Hindlimb muscle (tissue), 1 donor: ENCODE results near the gene PTPRN2. TPM values are rescaled to one million over a fixed set of nuclear protein-coding genes. Genes with fewer than 3 reads are reported as not detected.
"Not testable (repeated sequence)": the region's sequence is repeated elsewhere in the genome, so short reads cannot be mapped to it uniquely, and the experiment has no call there.

Experiments
- DNase-seq: peaks from one replicate; pipeline ENCODE4 v3.0.0-alpha.2; 2013
- polyA plus RNA-seq: library from polyadenylated mRNA; unstranded; fragments of 120-200 nt; gene quantifications from one replicate; pipeline ENCODE4 v1.2.1, GENCODE V29; 2013; ENCODE audit not compliant: insufficient read length

PTPRN2 gene
- polyA plus RNA-seq, 1 donor = 2.0 TPM

DNA sequence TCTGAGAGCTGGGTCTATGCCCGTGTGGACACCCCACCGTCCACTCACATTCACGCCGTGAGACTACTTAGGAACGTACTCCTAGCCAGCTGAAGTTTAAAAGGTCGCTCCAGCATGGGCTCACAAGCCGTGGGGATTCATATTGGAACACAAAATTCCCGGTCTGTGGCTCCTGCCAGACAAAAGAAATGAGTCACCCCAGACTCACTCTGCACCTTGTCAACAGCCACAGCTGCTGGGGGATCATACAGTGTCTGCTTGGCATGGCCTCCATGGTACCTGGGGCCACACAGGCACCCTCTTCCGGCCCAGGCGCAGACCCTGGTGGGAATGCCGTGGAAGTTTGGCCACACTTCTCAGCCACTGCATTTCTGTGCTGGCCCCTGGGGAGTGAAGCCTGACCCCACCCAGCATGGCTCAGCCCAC is 1022.4 kb downstream of the PTPRN2 start:
- no peak for DNase-seq

GRCh38 chr7:157564517-157565177 is 1023.0 kb downstream of the PTPRN2 start:
- DNase-seq = no peak

DNA sequence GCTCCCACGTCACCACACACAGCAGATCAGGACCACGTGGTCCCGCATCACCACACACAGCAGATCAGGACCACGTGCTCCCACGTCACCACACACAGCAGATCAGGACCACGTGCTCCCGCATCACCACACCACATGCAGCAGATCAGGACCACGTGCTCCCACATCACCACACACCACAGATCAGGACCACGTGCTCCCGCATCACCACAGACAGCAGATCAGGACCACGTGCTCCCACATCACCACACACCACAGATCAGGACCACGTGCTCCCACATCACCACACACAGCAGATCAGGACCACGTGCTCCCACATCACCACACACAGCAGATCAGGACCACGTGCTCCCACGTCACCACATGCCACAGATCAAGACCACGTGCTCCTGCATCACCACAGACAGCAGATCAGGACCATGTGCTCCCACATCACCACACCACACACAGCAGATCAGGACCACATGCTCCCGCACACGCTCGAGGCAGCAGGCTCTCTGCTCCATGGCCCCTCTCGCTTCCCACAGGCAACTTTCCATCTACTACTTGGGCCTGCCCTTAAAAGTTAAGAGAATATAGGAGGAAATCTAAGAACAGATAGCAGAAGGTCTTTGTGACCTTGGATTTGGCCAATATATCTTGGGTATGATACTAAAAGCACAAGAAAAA is 1024.0 kb downstream of the PTPRN2 start:
- not testable (repeated sequence) for DNase-seq

DNA sequence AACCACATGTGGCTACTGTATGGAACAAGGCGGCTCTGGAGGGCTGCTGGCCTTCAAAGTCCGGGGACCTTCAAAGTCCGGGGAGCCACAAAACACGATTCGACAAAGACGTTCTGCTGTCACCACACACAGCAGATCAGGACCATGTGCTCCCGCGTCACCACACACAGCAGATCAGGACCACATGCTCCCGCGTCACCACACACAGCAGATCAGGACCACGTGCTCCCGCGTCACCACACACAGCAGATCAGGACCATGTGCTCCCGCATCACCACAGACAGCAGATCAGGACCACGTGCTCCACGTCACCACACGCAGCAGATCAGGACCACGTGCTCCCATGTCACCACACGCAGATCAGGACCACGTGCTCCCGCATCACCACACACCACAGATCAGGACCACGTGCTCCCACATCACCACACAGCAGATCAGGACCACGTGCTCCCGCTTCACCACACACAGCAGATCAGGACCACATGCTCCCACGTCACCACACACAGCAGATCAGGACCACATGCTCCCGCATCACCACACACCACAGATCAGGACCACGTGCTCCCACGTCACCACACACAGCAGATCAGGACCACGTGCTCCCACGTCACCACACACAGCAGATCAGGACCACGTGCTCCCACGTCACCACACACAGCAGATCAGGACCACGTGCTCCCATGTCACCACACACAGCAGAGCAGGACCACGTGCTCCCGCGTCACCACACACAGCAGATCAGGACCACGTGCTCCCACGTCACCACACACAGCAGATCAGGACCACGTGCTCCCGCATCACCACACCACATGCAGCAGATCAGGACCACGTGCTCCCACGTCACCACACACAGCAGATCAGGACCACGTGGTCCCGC is 1024.9 kb downstream of the PTPRN2 start:
- not testable (repeated sequence) for DNase-seq

DNA sequence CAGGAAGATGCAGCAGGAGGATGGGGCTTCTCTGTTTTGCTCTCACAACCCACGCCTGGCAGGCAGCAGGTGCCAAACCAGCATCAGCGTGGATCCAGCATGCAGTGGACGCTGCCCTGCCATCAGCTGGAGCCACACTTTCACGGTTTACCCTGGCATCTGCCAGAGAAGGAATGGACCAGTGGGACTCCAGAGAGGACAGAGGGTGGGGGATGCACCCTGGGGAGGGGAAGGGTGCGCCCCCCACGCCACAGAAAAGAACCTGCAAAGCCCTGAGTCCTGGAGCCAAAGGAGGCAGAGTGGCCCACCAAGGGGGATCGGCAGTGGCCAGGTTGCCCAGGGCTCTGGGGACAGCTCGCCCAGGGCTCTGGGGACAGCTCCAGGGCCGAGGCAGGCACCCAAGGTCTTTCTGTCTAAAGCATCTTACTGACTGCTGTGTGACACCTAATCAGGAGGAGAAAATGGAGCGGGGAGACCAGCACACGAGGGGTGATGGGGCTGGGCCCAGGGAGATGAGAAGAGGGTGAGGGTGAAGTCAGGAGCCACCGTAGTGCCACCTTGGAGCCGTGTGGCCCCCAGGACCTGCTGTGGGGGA is 1025.7 kb downstream of the PTPRN2 start:
- no peak for DNase-seq

- no peak for DNase-seq
Observed at GRCh38 chr7:157561523-157561785, 1026.2 kb downstream of the PTPRN2 start.

DNA sequence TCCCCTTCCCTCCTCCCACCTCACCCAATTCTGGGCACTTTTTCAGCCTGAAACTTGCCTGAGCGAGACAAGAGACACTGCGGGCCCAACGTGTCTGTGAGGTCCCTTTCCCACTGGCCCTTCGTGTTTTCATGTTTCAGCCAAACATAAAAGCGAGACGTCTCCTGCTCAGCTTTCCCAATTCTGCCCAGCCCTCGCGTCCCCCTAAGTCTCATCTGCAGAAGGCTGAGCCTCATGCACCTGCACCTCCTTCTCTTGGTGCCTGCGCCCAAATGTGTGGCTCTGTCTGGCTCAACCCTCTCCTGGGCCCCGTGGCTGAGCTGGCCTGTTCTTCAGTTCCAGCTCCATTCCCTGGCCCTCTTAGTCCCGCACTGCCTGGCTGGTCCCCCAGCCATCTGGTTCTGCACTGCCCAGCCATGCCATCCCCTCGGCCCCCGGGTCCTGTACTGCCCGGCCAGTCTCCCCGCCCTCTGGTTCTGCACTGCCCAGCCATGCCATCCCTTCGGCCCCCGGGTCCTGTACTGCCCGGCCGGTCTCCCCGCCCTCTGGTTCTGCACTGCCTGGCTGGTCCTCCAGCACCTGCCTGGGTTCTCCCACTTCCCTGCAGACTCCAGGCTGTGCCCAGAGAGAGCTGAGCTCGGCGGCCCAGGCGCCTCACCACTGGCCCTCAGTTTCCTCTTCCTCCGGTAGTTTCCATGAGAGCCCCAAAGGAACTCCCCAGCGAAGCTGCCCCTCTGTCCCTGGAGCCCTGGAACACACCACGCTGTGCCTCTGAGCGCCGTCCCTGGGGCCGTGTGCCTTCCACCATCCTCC is 1026.7 kb downstream of the PTPRN2 start:
- no peak for DNase-seq

DNA sequence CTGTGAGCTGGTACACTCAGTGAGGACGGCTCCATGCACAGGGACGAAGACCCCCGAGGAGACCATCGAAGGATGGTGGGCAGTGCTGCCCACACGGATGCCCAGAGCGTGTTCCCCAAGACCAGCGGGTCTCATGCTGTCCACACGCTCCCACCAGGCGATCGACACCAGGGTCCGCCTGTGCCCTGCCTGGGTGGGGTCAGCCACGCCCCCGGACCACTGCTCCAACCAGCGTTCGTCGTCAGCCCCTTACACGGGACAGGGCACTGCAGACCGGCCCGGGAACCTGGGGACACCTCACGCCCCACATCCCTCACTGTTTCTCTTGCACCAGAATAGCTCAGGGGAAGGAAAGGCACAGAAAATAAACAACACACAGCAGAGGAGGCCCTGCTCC is 1027.4 kb downstream of the PTPRN2 start:
- DNase-seq = no peak

GRCh38 chr7:157559596-157560257 is 1027.9 kb downstream of the PTPRN2 start:
- DNase-seq = no peak

DNA sequence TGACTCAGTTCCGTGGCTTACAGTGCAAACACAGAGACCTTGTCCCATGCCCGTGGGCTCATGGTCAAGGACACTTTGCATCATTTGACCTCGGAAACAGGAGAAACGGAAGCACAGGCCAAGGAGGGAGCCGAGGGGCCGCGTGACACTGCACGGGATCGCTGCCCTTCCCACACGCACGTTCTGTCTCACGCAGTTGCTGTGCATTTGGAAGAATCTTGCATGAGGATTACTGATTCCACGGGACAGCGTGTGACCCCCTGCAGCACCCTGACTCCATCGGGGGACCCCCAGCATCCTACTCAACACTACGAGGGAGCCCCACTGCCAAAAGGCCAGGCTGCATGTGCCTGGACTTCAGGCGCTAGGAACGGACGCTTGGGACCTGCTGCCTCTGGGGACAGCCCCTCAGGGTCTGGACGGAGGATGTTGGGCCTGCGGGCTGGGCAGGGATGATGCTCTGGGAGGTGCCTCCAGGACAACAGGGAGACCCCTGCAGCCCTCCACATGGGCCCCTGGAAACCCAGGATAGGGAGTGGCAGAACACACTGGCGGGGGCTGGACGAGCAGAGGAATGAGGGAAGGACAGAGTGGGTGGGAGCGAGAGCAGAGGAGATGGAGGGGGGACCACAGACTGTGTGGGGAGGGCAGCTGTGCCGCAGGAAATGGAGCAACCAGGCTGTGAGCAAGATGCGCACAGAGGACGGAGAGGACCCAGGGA is 1028.6 kb downstream of the PTPRN2 start:
- no peak for DNase-seq

DNA sequence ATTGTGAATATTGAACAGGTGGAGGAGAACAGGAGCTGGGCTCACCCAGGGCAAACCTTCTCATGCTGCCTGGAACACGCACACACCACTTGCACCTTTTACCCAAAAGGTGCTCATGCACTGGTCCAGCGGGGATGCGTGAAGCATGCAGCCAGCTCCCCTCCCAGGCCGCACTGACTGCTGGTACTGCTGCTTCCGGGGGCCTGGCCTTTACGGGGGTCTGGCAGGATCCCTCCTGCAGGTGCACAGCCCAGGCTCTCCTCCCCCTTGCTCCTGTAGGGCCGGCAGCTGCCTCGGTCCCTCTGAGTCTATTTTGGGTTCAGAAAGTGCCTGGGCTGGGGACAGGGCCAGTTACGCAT is 1029.1 kb downstream of the PTPRN2 start:
- DNase-seq = no peak

- DNase-seq = no peak
Observed at GRCh38 chr7:157558061-157558460, 1029.6 kb downstream of the PTPRN2 start.

DNA sequence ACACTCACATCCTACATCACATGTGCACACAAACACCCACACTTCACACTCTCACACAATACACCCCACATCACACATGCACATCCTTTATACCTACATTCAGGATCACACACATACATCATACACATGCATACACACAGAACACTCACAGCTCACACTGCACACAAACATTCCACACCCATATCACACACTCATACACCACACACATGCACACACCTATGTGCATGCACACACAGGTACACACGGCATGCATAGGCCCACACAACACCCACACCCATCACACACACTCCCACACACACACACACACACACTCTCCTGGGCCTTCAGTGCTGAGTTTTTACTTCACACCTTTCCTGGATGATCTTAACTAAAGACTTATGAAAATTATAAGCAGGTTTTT is 1030.4 kb downstream of the PTPRN2 start:
- DNase-seq = no peak

GRCh38 chr7:157556642-157556944 is 1031.0 kb downstream of the PTPRN2 start:
- no peak for DNase-seq

DNA sequence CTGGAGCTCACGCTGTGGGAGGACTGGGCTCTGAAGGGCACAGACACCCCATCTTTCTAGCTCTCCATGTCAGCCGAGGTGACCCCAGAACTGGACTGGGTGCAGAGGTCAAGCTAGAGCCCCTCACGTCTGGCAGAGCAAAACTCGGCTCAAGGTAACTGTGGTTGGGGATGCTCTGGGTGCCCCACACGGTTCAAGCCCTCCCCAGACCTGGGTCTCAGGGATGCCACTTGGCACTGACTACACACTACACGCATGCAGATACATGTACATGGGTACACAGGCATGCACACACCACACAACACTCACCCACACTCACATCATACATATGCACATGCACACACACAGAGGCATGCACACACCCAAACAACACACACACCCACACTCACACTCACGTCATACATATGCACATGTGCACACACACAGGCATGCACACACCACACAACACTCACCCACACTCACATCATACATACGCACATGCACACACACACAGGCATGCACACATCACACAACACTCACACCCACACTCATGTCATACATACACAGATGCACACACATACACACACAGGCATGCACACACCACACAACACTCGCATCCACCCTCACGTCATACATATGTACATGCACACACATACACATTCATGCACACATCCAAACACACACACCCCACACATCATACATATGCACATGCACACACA is 1031.5 kb downstream of the PTPRN2 start:
- DNase-seq = no peak

DNA sequence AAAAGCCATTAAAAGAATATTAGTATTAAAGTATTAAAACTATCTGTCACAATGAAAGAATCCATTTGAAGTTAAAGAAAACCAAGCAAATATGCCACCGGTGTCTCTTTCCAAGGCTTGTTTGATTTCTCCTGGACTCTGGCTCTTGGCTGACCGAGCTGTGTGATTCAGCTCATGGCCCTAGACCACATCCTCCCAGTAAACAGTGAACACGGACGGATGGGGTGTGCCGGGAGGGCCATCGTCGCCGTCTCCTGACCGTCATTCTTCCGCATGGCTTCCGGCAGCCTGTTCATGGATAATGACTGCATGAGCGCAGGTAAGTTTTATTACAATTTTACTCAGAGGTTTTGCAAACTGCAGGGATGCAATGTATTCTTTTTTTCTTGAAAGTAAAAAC is 1032.3 kb downstream of the PTPRN2 start:
- no peak for DNase-seq

GRCh38 chr7:157554393-157555238 is 1033.0 kb downstream of the PTPRN2 start:
- no peak for DNase-seq

- no peak for DNase-seq
Observed at GRCh38 chr7:157553256-157553655, 1034.4 kb downstream of the PTPRN2 start.

GRCh38 chr7:157552295-157552993 is 1035.2 kb downstream of the PTPRN2 start:
- no peak for DNase-seq
